ENCODE measurements around the gene TSPAN13. TPM values are rescaled to one million over a fixed set of nuclear protein-coding genes. Genes with fewer than 3 reads are reported as not detected.

TSPAN13 gene
- total RNA-seq, 1 experiment from 2014 or later: 80.8 TPM

GRCh38 chr7:16758631-16759611 lies 5.4 kb downstream of the TSPAN13 start:
- TF ChIP-seq POLR2AphosphoS5 (IDR thresholded peaks at IDR 0.05; ENCODE audit: low read depth, low read length) (no peak), TCF7L2 (IDR thresholded peaks at IDR 0.05; ENCODE audit: low read depth, low read length) (no peak), SIN3A (IDR thresholded peaks at IDR 0.05; ENCODE audit: borderline replicate concordance, insufficient read depth, low read depth, low read length) (no peak), CTCF (IDR thresholded peaks at IDR 0.05) (no peak; the same call in 1 of the 2 replicates), REST (IDR thresholded peaks at IDR 0.05; ENCODE audit: insufficient read depth in 1 of 2, low read depth in 2 of 2, low read length in 1 of 2) (no peak)
- ChIA-PET CTCF (no interaction called here), POLR2A (interaction anchor here (0.7 kb wide), 1 partner anchor 22 kb away, joined by 4 read pairs; no protein-coding TSS in a partner anchor)
- no peaks in the 10 kb centered on the region for H3K36me3 ChIP-seq (ENCODE audit: control insufficient read depth, insufficient read depth, low read length)
- DNase-seq (ENCODE audit: low read depth, low spot score) (no peak), ATAC-seq (no peak)
- H3K4me1 ChIP-seq (ENCODE audit: control insufficient read depth, insufficient read depth, low read length): peaks cover 18% of the 10 kb centered on the region
- no peaks in the 10 kb centered on the region for H3K9me3 ChIP-seq (ENCODE audit: control insufficient read depth, insufficient read depth, low read depth, low read length)
- H3K4me3 ChIP-seq (ENCODE audit: low read depth in 2 of 2, low read length in 2 of 2): no peak overlapping the region
- intact Hi-C loops (cut with micrococcal nuclease; ENCODE audit: unreplicated experiment): no loop called here
- no peak overlapping the region for H3K27ac ChIP-seq (ENCODE audit: low read length)
- H3K27me3 ChIP-seq (ENCODE audit: control insufficient read depth, insufficient read depth, low read length): no peaks in the 10 kb centered on the region
- in situ Hi-C loops (cut with HindIII; ENCODE audit: low pct_unique_long_range_greater_than_20kb, low sequenced_read_pairs): no loop called here
- no TSS peak for BruUV-seq (replicated peaks)

- in situ Hi-C loops (cut with HindIII; ENCODE audit: low pct_unique_long_range_greater_than_20kb, low sequenced_read_pairs): no loop called here
Measured at GRCh38 chr7:16759840-16760239, 6.3 kb downstream of the TSPAN13 start.

More at GRCh38 chr7:16759840-16760239, 6.3 kb downstream of the TSPAN13 start:
- intact Hi-C loops (cut with micrococcal nuclease; ENCODE audit: unreplicated experiment): no loop called here
- TF ChIP-seq TCF7L2 (IDR thresholded peaks at IDR 0.05; ENCODE audit: low read depth, low read length): no peak
- TF ChIP-seq REST (IDR thresholded peaks at IDR 0.05; ENCODE audit: insufficient read depth in 1 of 2, low read depth in 2 of 2, low read length in 1 of 2): no peak
- no peak for TF ChIP-seq POLR2AphosphoS5 (IDR thresholded peaks at IDR 0.05; ENCODE audit: low read depth, low read length)
- TF ChIP-seq SIN3A (IDR thresholded peaks at IDR 0.05; ENCODE audit: borderline replicate concordance, insufficient read depth, low read depth, low read length): no peak
- TF ChIP-seq CTCF (IDR thresholded peaks at IDR 0.05): no peak
- DNase-seq (ENCODE audit: low read depth, low spot score) (no peak), ATAC-seq (no peak)
- H3K4me3 ChIP-seq (ENCODE audit: low read depth in 2 of 2, low read length in 2 of 2): no peak overlapping the region
- H3K4me1 ChIP-seq (ENCODE audit: control insufficient read depth, insufficient read depth, low read length): peaks cover 18% of the 10 kb centered on the region
- H3K36me3 ChIP-seq (ENCODE audit: control insufficient read depth, insufficient read depth, low read length): no peaks in the 10 kb centered on the region
- H3K27me3 ChIP-seq (ENCODE audit: control insufficient read depth, insufficient read depth, low read length): no peaks in the 10 kb centered on the region
- CTCF ChIA-PET: no interaction called here
- POLR2A ChIA-PET: no interaction called here
- no peaks in the 10 kb centered on the region for H3K9me3 ChIP-seq (ENCODE audit: control insufficient read depth, insufficient read depth, low read depth, low read length)
- no peak overlapping the region for H3K27ac ChIP-seq (ENCODE audit: low read length)
- BruUV-seq (replicated peaks): no TSS peak
